IPS DF 6.9 (cell line): ENCODE measurements around the gene SLC1A3.
A peak's percentile ranks its signal among the peaks of the same experiment; 100 is the strongest.

Source experiments
- DNase-seq: peaks from one replicate; pipeline ENCODE4 v3.0.0-alpha.2; 2013; ENCODE audit warnings: low read depth, low spot score
- H3K27ac ChIP-seq: one replicate; pipeline ENCODE4 v1.5.1; 2013; ENCODE audit warnings: low read length, control low read depth
- H3K27me3 ChIP-seq: 2 replicates; pipeline ENCODE4 v1.6.1; 2013; ENCODE audit warnings: mild to moderate bottlenecking, low read length; ENCODE audit not compliant: control insufficient read depth, insufficient read depth
- H3K36me3 ChIP-seq: 2 replicates; pipeline ENCODE4 v1.6.1; 2013; ENCODE audit warnings: low read length; ENCODE audit not compliant: control insufficient read depth, insufficient read depth
- H3K4me1 ChIP-seq: 2 replicates; pipeline ENCODE4 v1.6.1; 2013; ENCODE audit warnings: low read length; ENCODE audit not compliant: control insufficient read depth, insufficient read depth
- H3K4me3 ChIP-seq: 2 replicates; pipeline ENCODE4 v1.5.1; 2013; ENCODE audit warnings: mild to moderate bottlenecking, low read length
- H3K9me3 ChIP-seq: 2 replicates; pipeline ENCODE4 v1.6.1; 2013; ENCODE audit warnings: low read length, inconsistent platforms; ENCODE audit not compliant: control insufficient read depth, insufficient read depth
- WGBS: extraction: QIAGEN DNeasy Blood & Tissue Kit; methylation state at CpG from one replicate; pipeline ENCODE4 v1.1.7; 2013; ENCODE audit warnings: mixed read lengths, missing lambda C conversion rate; ENCODE audit not compliant: insufficient read length, insufficient coverage; 5-methylcytosine and 5-hydroxymethylcytosine counted together

SLC1A3 gene

DNA sequence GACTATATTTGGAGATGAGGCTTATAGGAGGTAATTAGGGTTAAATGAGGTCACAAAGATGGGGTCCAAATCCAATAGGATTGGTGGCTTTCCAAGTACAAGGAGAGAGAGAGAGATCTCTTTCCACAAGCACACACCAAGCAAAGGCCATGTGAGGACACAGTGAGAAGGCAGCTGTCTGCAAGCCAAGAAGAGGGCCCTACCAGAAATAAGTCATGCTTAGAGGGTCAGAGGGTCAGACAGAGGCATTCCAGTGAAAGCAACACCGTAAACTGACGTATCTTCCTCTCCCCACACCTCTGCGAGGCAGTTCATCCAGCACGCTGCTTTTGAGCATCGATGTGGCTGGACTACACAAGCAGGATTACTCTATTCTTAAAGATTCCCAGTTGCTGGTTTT, 87.9 kb downstream of the SLC1A3 start:
- Histone ChIP-seq H3K36me3 (no peaks in the 10 kb centered on the region), H3K27ac (no peak overlapping the region), H3K4me3 (no peak overlapping the region), H3K27me3 (peaks cover 4% of the 10 kb centered on the region; the same call in 1 of the 2 replicates), H3K9me3 (no peaks in the 10 kb centered on the region), H3K4me1 (no peaks in the 10 kb centered on the region)
- no peak for DNase-seq
- no CpG with 5 or more reads among the region's 5 CpGs for WGBS

DNA sequence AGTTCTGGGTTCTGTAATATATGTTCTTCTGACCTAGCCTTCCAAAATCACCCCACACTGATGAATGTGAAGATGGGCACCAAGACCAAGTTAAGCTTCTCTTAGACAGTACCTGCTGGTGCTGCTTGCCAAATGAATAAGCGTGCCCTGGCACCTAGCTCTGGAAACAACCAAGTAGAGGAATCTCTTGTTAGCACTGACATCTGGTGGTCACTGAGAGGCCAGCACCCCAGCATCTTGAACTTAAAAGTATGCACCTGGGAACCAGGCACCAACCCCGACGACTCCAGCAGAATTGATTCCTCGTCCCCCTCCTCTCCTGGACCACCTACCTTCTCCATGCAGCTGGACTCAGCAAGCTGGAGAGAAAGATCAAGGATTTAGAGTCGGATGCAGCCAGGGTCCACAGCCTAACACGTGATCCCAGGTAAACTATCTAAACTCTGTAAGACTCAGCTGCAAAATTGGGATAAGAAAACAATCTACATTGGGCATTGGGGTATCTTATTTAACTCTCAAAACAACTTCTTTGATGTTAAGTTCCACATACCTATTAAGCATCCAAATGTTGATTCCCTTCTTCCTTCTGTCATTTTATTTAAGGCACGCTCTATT, 89.8 kb downstream of the SLC1A3 start:
- WGBS, result no CpG with 5 or more reads among the region's 7 CpGs
- no peak overlapping the region for H3K4me3 ChIP-seq
- no peak overlapping the region for H3K27ac ChIP-seq
- H3K4me1 ChIP-seq, result no peaks in the 10 kb centered on the region
- H3K27me3 ChIP-seq, result peaks cover 4% of the 10 kb centered on the region; the same call in 1 of the 2 replicates
- H3K9me3 ChIP-seq, result no peaks in the 10 kb centered on the region
- peak; percentile 58 for DNase-seq
- H3K36me3 ChIP-seq, result no peaks in the 10 kb centered on the region

DNA sequence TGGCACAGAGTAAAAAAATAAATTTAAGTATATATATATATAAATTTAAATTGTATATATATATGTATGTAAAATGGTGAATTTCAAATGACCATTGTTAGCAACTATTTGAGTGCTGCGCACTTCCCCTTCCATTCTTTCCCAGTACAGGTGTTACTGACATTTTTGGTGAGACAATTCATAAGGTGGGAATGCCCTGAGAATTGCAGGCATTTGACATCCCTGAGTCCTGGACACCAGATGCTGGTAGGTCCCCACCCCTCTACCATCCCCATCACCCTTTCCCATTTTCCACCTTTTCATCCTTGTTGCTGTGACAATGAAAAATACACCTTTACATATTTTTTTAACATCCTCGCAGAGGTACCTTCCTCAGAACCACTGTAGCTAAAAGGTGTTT, 91.6 kb downstream of the SLC1A3 start:
- WGBS, result no CpG with 5 or more reads among the region's 2 CpGs
- no peak for DNase-seq
- Histone ChIP-seq H3K9me3 (no peaks in the 10 kb centered on the region), H3K27ac (no peak overlapping the region), H3K4me1 (no peaks in the 10 kb centered on the region), H3K27me3 (no peaks in the 10 kb centered on the region), H3K4me3 (no peak overlapping the region), H3K36me3 (no peaks in the 10 kb centered on the region)

DNA sequence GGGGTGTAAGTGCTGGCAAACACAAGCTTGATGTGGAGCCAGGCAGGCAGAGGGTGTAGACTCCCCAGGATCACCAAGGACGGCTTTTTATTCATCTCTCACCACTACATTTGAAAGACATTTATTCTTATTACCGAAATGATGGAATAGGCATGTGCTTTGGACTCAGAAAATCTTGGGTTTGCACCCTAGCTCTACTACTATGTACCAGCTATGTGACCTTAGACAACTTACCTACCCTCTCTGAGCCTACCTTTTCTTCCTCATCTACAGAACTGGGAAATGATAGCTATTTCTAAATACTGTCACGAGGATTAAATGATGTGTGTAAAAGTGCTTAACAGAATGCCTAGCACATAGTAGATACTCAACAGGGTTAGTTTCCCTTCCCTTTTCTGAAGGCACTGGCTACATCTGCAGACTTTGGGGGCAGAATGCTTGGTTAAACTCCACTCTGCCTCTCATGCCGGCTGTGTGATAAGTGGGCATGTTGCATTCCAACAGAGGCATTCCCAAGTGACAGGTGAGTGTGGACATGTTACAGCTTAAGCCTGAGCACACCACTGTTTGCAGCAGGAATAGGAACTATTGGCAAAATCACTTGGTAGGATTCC, 94.8 kb downstream of the SLC1A3 start:
- no peak for DNase-seq
- H3K36me3 ChIP-seq, result no peaks in the 10 kb centered on the region
- no peaks in the 10 kb centered on the region for H3K4me1 ChIP-seq
- WGBS, result no CpG with 5 or more reads among the region's 4 CpGs
- H3K27ac ChIP-seq, result no peak overlapping the region
- no peak overlapping the region for H3K4me3 ChIP-seq
- no peaks in the 10 kb centered on the region for H3K27me3 ChIP-seq
- H3K9me3 ChIP-seq, result no peaks in the 10 kb centered on the region

DNA sequence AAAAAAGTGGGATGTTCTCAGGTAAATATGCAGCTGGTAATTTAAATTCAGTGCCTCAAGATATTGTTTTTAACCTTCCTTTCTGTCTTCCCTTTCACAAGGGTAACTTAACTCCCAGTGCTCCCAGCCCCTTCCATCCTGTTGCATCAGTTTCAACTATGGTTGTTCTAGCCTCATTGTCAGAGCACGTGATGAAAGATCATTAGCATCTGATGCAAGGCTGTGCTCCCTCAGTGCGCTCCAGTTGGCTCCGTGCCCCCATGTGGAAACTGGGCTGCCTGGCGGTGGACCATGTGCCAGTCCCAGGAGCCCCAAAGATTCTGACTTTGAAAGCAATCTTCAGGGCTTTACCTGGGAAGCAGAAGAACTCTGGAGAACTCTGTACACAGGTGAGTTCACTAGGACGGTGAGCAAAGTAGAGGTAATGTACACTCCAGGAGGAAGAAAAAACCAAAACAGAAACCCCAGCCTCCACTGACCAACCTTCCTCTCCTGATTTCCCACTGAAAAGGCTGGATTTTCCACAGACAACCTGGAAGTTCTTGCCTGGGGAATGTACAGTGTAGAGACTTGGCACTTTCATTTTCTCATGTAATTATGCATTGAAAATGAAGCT, 96.9 kb downstream of the SLC1A3 start:
- Histone ChIP-seq H3K4me1 (no peaks in the 10 kb centered on the region), H3K27ac (no peak overlapping the region), H3K9me3 (no peaks in the 10 kb centered on the region), H3K27me3 (no peaks in the 10 kb centered on the region), H3K4me3 (no peak overlapping the region), H3K36me3 (no peaks in the 10 kb centered on the region; the same call in 1 of the 2 replicates)
- no CpG with 5 or more reads among the region's 5 CpGs for WGBS
- DNase-seq, result no peak

DNA sequence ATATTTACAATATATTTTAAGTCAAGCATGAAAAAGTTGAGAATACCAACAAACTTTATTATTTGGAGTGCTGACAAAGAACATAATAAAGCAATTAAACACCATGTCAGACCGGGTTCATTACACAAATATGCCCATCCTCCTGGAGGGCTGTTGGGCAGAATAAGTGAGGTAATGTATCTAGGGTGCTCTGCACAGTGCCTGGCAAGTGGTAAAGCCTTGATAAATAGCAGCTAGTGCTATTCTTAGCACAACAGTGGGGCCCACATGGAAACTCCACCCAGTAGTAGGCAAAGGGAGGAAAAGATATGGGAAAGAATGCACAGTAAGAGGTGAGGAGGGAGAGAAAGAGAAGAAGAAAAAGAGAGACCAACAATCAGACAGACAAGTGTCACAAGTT, 97.7 kb downstream of the SLC1A3 start:
- DNase-seq, result no peak
- no peaks in the 10 kb centered on the region for H3K9me3 ChIP-seq
- no peak overlapping the region for H3K4me3 ChIP-seq
- no peaks in the 10 kb centered on the region for H3K4me1 ChIP-seq
- no CpG with 5 or more reads among the region's 1 CpG for WGBS
- H3K27ac ChIP-seq, result no peak overlapping the region
- no peaks in the 10 kb centered on the region; the same call in 1 of the 2 replicates for H3K36me3 ChIP-seq
- no peaks in the 10 kb centered on the region for H3K27me3 ChIP-seq

DNA sequence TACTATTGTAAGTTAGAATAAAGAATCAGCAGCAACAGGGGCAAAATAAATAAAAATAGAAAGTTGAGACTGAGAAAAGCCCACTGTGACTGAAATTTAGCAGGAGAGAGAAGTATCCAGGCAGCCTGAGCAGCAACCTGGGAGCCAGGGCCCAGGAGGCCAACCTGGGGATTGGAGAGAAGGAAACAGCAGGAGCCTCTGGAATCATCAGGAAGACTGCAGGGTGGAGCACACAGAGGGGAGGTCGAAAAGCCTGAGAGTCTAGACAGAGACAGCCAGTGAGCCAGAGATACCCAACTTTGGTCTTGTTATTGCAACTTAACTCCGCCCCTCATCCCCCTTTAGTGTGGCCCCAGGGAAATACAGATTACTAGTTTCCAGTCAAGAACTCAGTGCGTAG, 98.6 kb downstream of the SLC1A3 start:
- no peak overlapping the region for H3K27ac ChIP-seq
- H3K9me3 ChIP-seq, result no peaks in the 10 kb centered on the region
- no CpG with 5 or more reads among the region's 3 CpGs for WGBS
- H3K4me1 ChIP-seq, result no peaks in the 10 kb centered on the region
- no peak for DNase-seq
- H3K36me3 ChIP-seq, result no peaks in the 10 kb centered on the region; the same call in 1 of the 2 replicates
- H3K27me3 ChIP-seq, result no peaks in the 10 kb centered on the region
- H3K4me3 ChIP-seq, result no peak overlapping the region

DNA sequence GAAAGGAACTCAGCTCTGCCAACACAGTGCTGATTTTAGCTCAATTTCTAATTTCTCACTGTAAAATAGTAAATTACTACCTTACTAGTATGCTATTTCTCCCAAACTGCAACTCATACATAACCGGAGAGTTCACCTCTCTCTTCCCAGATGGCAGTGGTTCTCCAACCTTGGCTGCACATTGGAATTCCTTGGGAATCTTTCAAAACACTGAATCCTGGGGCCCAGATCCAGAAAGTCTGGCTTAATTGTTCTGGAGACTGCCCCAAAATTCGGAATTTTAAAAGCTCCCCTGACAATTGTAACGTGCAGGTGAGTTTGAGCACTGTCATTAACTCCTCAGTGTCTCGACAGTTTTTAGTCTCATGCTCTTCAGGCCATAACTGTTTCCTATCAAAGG, 100.3 kb downstream of the SLC1A3 start:
- H3K36me3 ChIP-seq, result no peaks in the 10 kb centered on the region; the same call in 1 of the 2 replicates
- H3K27me3 ChIP-seq, result no peaks in the 10 kb centered on the region
- no peak for DNase-seq
- H3K27ac ChIP-seq, result no peak overlapping the region
- no peaks in the 10 kb centered on the region for H3K9me3 ChIP-seq
- H3K4me1 ChIP-seq, result no peaks in the 10 kb centered on the region
- no peak overlapping the region for H3K4me3 ChIP-seq
- WGBS, result no CpG with 5 or more reads among the region's 4 CpGs

DNA sequence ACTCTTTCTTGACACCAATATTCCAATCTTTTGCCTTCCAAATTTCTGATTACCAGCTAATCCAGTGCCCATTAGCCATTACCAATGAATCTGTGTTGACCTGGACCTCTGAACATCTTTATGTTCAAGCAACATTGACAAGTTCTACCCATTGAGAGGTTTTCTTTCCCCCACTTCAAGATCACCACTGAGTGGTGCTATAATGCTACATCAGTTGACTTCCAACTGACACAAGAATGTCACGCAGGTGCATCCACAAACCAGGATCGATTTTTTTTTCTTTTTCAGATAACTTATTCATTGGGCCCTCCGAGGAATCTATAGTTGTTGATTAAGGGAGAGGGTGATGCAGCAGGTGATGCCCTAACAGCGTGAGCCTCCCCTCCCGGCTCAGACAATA, 102.6 kb downstream of the SLC1A3 start:
- Histone ChIP-seq H3K27me3 (no peaks in the 10 kb centered on the region), H3K9me3 (no peaks in the 10 kb centered on the region), H3K36me3 (no peaks in the 10 kb centered on the region; the same call in 1 of the 2 replicates), H3K27ac (no peak overlapping the region), H3K4me3 (no peak overlapping the region), H3K4me1 (no peaks in the 10 kb centered on the region)
- no peak for DNase-seq
- no CpG with 5 or more reads among the region's 5 CpGs for WGBS

DNA sequence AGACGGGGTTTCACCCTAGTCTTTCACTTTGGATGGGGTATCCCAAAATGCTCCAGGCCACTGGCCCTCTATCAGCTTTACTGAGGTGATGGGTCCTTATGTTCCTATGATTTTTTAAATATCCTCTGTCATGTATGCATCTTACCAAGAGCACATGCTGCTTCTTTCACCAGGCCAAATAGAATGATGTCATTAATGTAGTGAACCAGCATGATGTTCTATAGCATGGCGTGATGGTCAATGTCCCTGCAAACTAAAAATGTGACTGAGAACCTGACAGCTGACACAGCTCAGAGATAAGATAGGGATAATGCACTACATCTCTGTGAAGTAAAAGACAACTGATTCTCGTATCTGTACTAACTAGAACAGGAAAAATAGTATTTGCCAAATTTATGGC, 103.6 kb downstream of the SLC1A3 start:
- H3K27me3 ChIP-seq, result no peaks in the 10 kb centered on the region
- no peak for DNase-seq
- no peak overlapping the region for H3K4me3 ChIP-seq
- no peak overlapping the region for H3K27ac ChIP-seq
- no peaks in the 10 kb centered on the region for H3K4me1 ChIP-seq
- no peaks in the 10 kb centered on the region for H3K9me3 ChIP-seq
- no peaks in the 10 kb centered on the region; the same call in 1 of the 2 replicates for H3K36me3 ChIP-seq
- WGBS, result no CpG with 5 or more reads among the region's 3 CpGs
